Heart left ventricle (tissue), 13 donors: Measurements from ENCODE around the gene KCND3.

Experiments
- POLR2A ChIP-seq, 2 donors: fragments of 450-650 bp; IDR thresholded peaks; one replicate each; pipeline ENCODE4 v1.6.1; 2017; ENCODE audit warnings: antibody characterized with exemption in 2 of 2, mild to moderate bottlenecking in 2 of 2, moderate library complexity in 2 of 2
- TF ChIP-seq, protein P1 (sequence below), 12 donors: fragments of 200-600 bp; sonication (generic) in 4 of 12; IDR thresholded peaks; one replicate each; pipeline versions ENCODE4 v1.5.0 to v1.8.0; 2018 to 2022; ENCODE audit warnings: antibody characterized with exemption in 12 of 12, mild to moderate bottlenecking in 5 of 12
- donor health status: ischemic (EF 13 %, LVEDD 7.1; RV severe dilation, severe dysfunction).
- donor health status: DM: no; HTN: yes; CAD: no.
- donor health status: DM: no; HTN: no; CAD: no.
- donor health status: ischemic (EF 25% LVEDD 6.9; RV normal size, moderate dysfunction).
- donor health status: ischemic (EF 25% LVEDD 5.7; RV mildly dilated, moderate dysfunction).
- donor health status: ischemic (EF 35%, LVEDD 5.7; RV mildly dilated, moderate dysfunction).
- donor health status: nonischemic (EF 11% LVEDD 7.7; RV severe dilation, severe dysfunction).
- donor health status: DM: yes; HTN: yes; CAD: no.
- donor health status: PGD.
- donor health status: ischemic (EF 29% LVEDD 5.4; RV normal size, mild dysfunction).
- donor health status: nonischemic (EF 23%, LVEDD 6.1; RV moderate dilation, normal function).

DNA sequence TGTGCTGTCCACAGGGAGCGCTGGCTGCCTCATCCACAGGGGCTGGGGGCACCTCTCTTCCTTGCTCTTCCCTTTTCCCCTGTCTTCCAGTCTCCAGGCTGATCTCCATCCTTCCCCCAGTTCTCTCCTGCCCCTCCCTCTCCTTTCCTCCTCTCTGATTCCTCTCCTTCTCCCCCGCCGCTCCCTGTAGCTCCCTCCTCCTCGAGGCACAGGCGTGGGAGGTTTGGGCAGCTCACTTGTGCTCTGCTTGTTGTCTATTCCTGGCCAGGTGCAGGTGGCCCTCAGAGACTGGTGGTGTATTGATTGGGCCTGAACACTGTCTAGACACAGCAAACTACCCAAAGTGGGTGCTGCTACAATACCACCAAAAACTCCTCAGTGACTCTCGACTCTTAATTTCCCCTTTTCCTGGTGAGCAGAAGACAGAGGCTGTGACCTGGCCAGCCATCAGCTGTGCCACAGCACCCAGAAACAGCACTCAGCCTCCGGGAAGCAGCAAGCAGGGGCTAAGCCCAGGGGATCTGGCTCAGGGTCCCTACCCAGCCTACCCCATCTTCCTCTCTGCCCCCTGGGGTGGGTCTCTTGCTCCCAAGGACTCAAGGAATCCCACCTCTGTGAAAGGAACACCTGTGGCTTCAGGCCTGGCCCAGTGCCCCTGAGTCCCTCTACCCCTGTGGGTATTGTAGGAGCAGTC is 140.5 kb downstream of the KCND3 start:
- TF ChIP-seq, protein P1, sequence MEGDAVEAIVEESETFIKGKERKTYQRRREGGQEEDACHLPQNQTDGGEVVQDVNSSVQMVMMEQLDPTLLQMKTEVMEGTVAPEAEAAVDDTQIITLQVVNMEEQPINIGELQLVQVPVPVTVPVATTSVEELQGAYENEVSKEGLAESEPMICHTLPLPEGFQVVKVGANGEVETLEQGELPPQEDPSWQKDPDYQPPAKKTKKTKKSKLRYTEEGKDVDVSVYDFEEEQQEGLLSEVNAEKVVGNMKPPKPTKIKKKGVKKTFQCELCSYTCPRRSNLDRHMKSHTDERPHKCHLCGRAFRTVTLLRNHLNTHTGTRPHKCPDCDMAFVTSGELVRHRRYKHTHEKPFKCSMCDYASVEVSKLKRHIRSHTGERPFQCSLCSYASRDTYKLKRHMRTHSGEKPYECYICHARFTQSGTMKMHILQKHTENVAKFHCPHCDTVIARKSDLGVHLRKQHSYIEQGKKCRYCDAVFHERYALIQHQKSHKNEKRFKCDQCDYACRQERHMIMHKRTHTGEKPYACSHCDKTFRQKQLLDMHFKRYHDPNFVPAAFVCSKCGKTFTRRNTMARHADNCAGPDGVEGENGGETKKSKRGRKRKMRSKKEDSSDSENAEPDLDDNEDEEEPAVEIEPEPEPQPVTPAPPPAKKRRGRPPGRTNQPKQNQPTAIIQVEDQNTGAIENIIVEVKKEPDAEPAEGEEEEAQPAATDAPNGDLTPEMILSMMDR (IDR thresholded peaks at IDR 0.05), result no peak
- no peak for TF ChIP-seq POLR2A (IDR thresholded peaks at IDR 0.05)
